CD4-positive, CD25-positive, alpha-beta regulatory T cell (primary cell): ENCODE data around the gene C12orf43. TPM values are rescaled to one million over a fixed set of nuclear protein-coding genes. Genes with fewer than 3 reads are reported as not detected.

Experiments used
- ATAC-seq, 2 donors: fragments of 150-1000 bp; cut with Tn5 transposase; one replicate each; pipeline ENCODE4 v1.10.0; 2021; ENCODE audit warnings: low read depth in 2 of 2, moderate number of reproducible peaks in 2 of 2, moderate library complexity in 1 of 2
- DNase-seq, 3 donors: peaks; one replicate each; pipeline versions ENCODE4 v3.0.0 to v3.0.0-alpha.2; 2012 to 2022; ENCODE audit warnings: mixed read lengths in 1 of 3
- H3K27ac ChIP-seq: one replicate; pipeline ENCODE4 v1.7.0; 2013; ENCODE audit warnings: mild to moderate bottlenecking, low read length; ENCODE audit not compliant: insufficient read depth, poor library complexity, severe bottlenecking
- H3K27me3 ChIP-seq: one replicate; pipeline ENCODE4 v1.7.0; 2013; ENCODE audit warnings: low read length; ENCODE audit not compliant: control insufficient read depth, insufficient read depth
- H3K36me3 ChIP-seq: one replicate; pipeline ENCODE4 v1.7.0; 2013; ENCODE audit warnings: mild to moderate bottlenecking, low read length, moderate library complexity; ENCODE audit not compliant: control insufficient read depth, insufficient read depth
- H3K4me1 ChIP-seq: 2 replicates; pipeline ENCODE4 v1.7.0; 2013; ENCODE audit warnings: mild to moderate bottlenecking, low read length; ENCODE audit not compliant: insufficient read depth, control insufficient read depth, poor library complexity, severe bottlenecking
- H3K4me3 ChIP-seq: one replicate; pipeline ENCODE4 v1.7.0; 2013; ENCODE audit warnings: low read depth, mild to moderate bottlenecking, low read length, moderate library complexity
- H3K9me3 ChIP-seq, 2 experiments: 1 replicate in 1 of 2; 2 replicates in 1 of 2; pipeline ENCODE4 v1.7.0; 2013; ENCODE audit warnings: low read length in 2 of 2, mild to moderate bottlenecking in 1 of 2, moderate library complexity in 1 of 2; ENCODE audit not compliant: control insufficient read depth in 2 of 2
- H3K27ac Mint-ChIP-seq, 3 donors: one replicate each; pipeline ENCODE4 v1.8.0; 2020 to 2022; ENCODE audit warnings: mild to moderate bottlenecking in 3 of 3, mixed read lengths in 3 of 3, moderate library complexity in 2 of 3
- H3K27me3 Mint-ChIP-seq: one replicate; pipeline ENCODE4 v1.8.0; 2022; ENCODE audit warnings: mild to moderate bottlenecking, mixed read lengths
- H3K36me3 Mint-ChIP-seq: one replicate; pipeline ENCODE4 v1.8.0; 2020; ENCODE audit warnings: mixed read lengths
- H3K4me1 Mint-ChIP-seq, 4 donors: one replicate each; pipeline ENCODE4 v1.8.0; 2020 to 2022; ENCODE audit warnings: mixed read lengths in 4 of 4, mild to moderate bottlenecking in 1 of 4
- H3K4me3 Mint-ChIP-seq, 4 donors: one replicate each; pipeline ENCODE4 v1.8.0; 2020 to 2022; ENCODE audit warnings: mild to moderate bottlenecking in 4 of 4, mixed read lengths in 4 of 4, moderate library complexity in 3 of 4
- H3K9me3 Mint-ChIP-seq, 7 donors: one replicate each; pipeline ENCODE4 v1.8.0; 2020 to 2022; ENCODE audit warnings: mixed read lengths in 7 of 7, mild to moderate bottlenecking in 3 of 7, moderate library complexity in 2 of 7
- polyA plus RNA-seq, 4 donors: library from polyadenylated mRNA; unstranded; fragments of 300-500 nt; fragmentation: Illumina TruSeq; gene quantifications; one replicate each; pipeline ENCODE4 v1.2.3, GENCODE V29; 2021
- total RNA-seq: library from RNA; stranded (reverse); gene quantifications from one replicate; pipeline ENCODE4 v1.2.3, GENCODE V29; 2022

Gene C12orf43
- total and polyA plus RNA-seq, 5 donors from 2014 or later = 12.1 to 16.1 (median 15.0) TPM

- peaks cover 10% of the 10 kb centered on the region for H3K36me3 Mint-ChIP-seq
- ATAC-seq = peak; percentile 69 to 81
- Histone ChIP-seq H3K4me3 (peak within 1 kb of the TSS; percentile 99), H3K27ac (peak within 1 kb of the TSS; percentile 74), H3K27me3 (no peaks in the 10 kb centered on the region), H3K36me3 (no peaks in the 10 kb centered on the region), H3K9me3 (no peaks in the 10 kb centered on the region), H3K4me1 (peaks cover 50% of the 10 kb centered on the region)
- H3K27ac Mint-ChIP-seq = peak within 1 kb of the TSS; percentile 95 to 99 (median 97)
- peaks cover 21% of the 10 kb centered on the region for H3K27me3 Mint-ChIP-seq
- peak within 1 kb of the TSS; percentile 90 to 98 (median 98) for H3K4me3 Mint-ChIP-seq
- peak; percentile 58 to 68 (median 67) for DNase-seq
- peaks cover 0 to 3% (median 0%) of the 10 kb centered on the region in 7 donors for H3K9me3 Mint-ChIP-seq
- H3K4me1 Mint-ChIP-seq = peaks cover 24 to 56% (median 36%) of the 10 kb centered on the region in 4 donors
These were observed 22.8 kb upstream of the C12orf43 start, which contains the start of gene OASL for GRCh38 chr12:121038861-121039668. Gene OASL (minus strand): TSS chr12:121039246. CDS start chr12:121038971, 275 bp downstream.

- ATAC-seq = no peak
- Mint-ChIP-seq H3K36me3 (peaks cover 10% of the 10 kb centered on the region), H3K27ac (peak overlapping the region; percentile 77 to 88 (median 86)), H3K9me3 (peaks cover 0 to 3% (median 0%) of the 10 kb centered on the region in 7 donors), H3K4me1 (peaks cover 30 to 70% (median 39%) of the 10 kb centered on the region in 4 donors), H3K27me3 (no peaks in the 10 kb centered on the region), H3K4me3 (peak overlapping the region; percentile 90 to 98 (median 98))
- H3K27me3 ChIP-seq = no peaks in the 10 kb centered on the region
- DNase-seq = peak in 1 of 3 donors; percentile 22
- no peaks in the 10 kb centered on the region for H3K9me3 ChIP-seq
- no peaks in the 10 kb centered on the region for H3K36me3 ChIP-seq
- peak overlapping the region; percentile 58 for H3K4me3 ChIP-seq
- peak overlapping the region; percentile 41 for H3K27ac ChIP-seq
- peaks cover 60% of the 10 kb centered on the region for H3K4me1 ChIP-seq
These were observed 20.6 kb upstream of the C12orf43 start for GRCh38 chr12:121036810-121037326.

- Mint-ChIP-seq H3K27ac (peak overlapping the region; percentile 92 to 97 (median 94)), H3K36me3 (peaks cover 15% of the 10 kb centered on the region), H3K27me3 (no peaks in the 10 kb centered on the region), H3K4me1 (peaks cover 29 to 68% (median 39%) of the 10 kb centered on the region in 4 donors), H3K4me3 (peak overlapping the region; percentile 72 to 90 (median 80)), H3K9me3 (peaks cover 0 to 3% (median 0%) of the 10 kb centered on the region in 7 donors)
- H3K4me1 ChIP-seq = peaks cover 60% of the 10 kb centered on the region
- peak overlapping the region; percentile 75 for H3K27ac ChIP-seq
- H3K4me3 ChIP-seq = peak overlapping the region; percentile 65
- H3K36me3 ChIP-seq = peaks cover 2% of the 10 kb centered on the region
- no peak for ATAC-seq
- DNase-seq = peak in 1 of 3 donors; percentile 48
- H3K27me3 ChIP-seq = no peaks in the 10 kb centered on the region
- no peaks in the 10 kb centered on the region for H3K9me3 ChIP-seq
These were observed 18.5 kb upstream of the C12orf43 start for GRCh38 chr12:121034616-121035305.

- H3K4me1 ChIP-seq = peaks cover 55% of the 10 kb centered on the region
- peak; percentile 35 to 91 (median 55) for DNase-seq
These were observed 17.5 kb upstream of the C12orf43 start for GRCh38 chr12:121033625-121034349.

GRCh38 chr12:121030576-121031212 is 14.4 kb upstream of the C12orf43 start:
- no peak overlapping the region for H3K4me3 ChIP-seq
- peaks cover 26% of the 10 kb centered on the region for H3K4me1 ChIP-seq
- no peak overlapping the region for H3K27ac ChIP-seq
- no peak for ATAC-seq
- no peak overlapping the region for H3K4me3 Mint-ChIP-seq
- no peaks in the 10 kb centered on the region for H3K27me3 Mint-ChIP-seq
- H3K36me3 ChIP-seq = peaks cover 21% of the 10 kb centered on the region
- no peak for DNase-seq
- no peaks in the 10 kb centered on the region for H3K27me3 ChIP-seq
- no peaks in the 10 kb centered on the region for H3K9me3 ChIP-seq
- peaks cover 31% of the 10 kb centered on the region for H3K36me3 Mint-ChIP-seq
- H3K4me1 Mint-ChIP-seq = peaks cover 15 to 30% (median 21%) of the 10 kb centered on the region in 4 donors
- peaks cover 0 to 3% (median 0%) of the 10 kb centered on the region in 7 donors for H3K9me3 Mint-ChIP-seq
- no peak overlapping the region for H3K27ac Mint-ChIP-seq

More at GRCh38 chr12:121033625-121034349, 17.5 kb upstream of the C12orf43 start:
- ATAC-seq = peak; percentile 89 to 94
- peak overlapping the region; percentile 47 for H3K4me3 ChIP-seq
- peaks cover 0 to 3% (median 0%) of the 10 kb centered on the region in 7 donors for H3K9me3 Mint-ChIP-seq
- no peaks in the 10 kb centered on the region for H3K27me3 ChIP-seq
- H3K9me3 ChIP-seq = no peaks in the 10 kb centered on the region
- peak overlapping the region; percentile 92 to 97 (median 94) for H3K27ac Mint-ChIP-seq
- H3K36me3 Mint-ChIP-seq = peaks cover 15% of the 10 kb centered on the region
- H3K36me3 ChIP-seq = peaks cover 4% of the 10 kb centered on the region
- peaks cover 28 to 59% (median 33%) of the 10 kb centered on the region in 4 donors for H3K4me1 Mint-ChIP-seq
- H3K27ac ChIP-seq = peak overlapping the region; percentile 75
- H3K4me3 Mint-ChIP-seq = peak overlapping the region; percentile 72 to 90 (median 75)
- H3K27me3 Mint-ChIP-seq = no peaks in the 10 kb centered on the region

GRCh38 chr12:121026274-121027045 is 10.2 kb upstream of the C12orf43 start:
- no peaks in the 10 kb centered on the region for H3K27me3 Mint-ChIP-seq
- no peak for ATAC-seq
- Histone ChIP-seq H3K4me3 (no peak overlapping the region), H3K4me1 (no peaks in the 10 kb centered on the region), H3K9me3 (no peaks in the 10 kb centered on the region), H3K27me3 (no peaks in the 10 kb centered on the region), H3K36me3 (peaks cover 31% of the 10 kb centered on the region), H3K27ac (no peak overlapping the region)
- no peak for DNase-seq
- no peaks in the 10 kb centered on the region for H3K9me3 Mint-ChIP-seq
- peak overlapping the region; percentile 6 to 48 (median 47) for H3K27ac Mint-ChIP-seq
- H3K4me3 Mint-ChIP-seq = no peak overlapping the region
- H3K4me1 Mint-ChIP-seq = peaks cover 0 to 6% (median 4%) of the 10 kb centered on the region in 4 donors
- H3K36me3 Mint-ChIP-seq = peaks cover 33% of the 10 kb centered on the region
